Keratinocyte (primary cell): ENCODE measurements around the gene POP4.

Experiments
- CTCF ChIP-seq, 3 experiments: IDR thresholded peaks in 1 of 3; conservative IDR thresholded peaks in 1 of 3; optimal IDR thresholded peaks in 1 of 3; 2 replicates in 2 of 3; 3 replicates in 1 of 3; pipeline versions ENCODE3 to v1.5.1; 2011; ENCODE audit warnings: low read length in 3 of 3, mild to moderate bottlenecking in 3 of 3, moderate library complexity in 2 of 3, control low read depth in 1 of 3, inconsistent platforms in 1 of 3; ENCODE audit not compliant: insufficient read depth in 2 of 3; ENCODE audit errors: extremely low read depth in 1 of 3
- EZH2 ChIP-seq: IDR thresholded peaks from one replicate; pipeline ENCODE4 v1.6.1; 2012; ENCODE audit warnings: inconsistent platforms, mild to moderate bottlenecking, low read length, moderate library complexity

- TF ChIP-seq EZH2: no peak
- no peak for TF ChIP-seq CTCF (optimal IDR thresholded peaks at IDR 0.05 in 1 of 3, IDR thresholded peaks at IDR 0.05 in 1 of 3, conservative IDR thresholded peaks at IDR 0.05 in 1 of 3; ENCODE audit: extremely low read depth in 1 of 3, insufficient read depth in 2 of 3, low read length in 3 of 3)
These were observed 37.4 kb downstream of the POP4 start for GRCh38 chr19:29643361-29643935.
